Measurements from ENCODE around the gene BLTP3A. TPM values are rescaled to one million over a fixed set of nuclear protein-coding genes. Genes with fewer than 3 reads are reported as not detected.
A peak's percentile ranks its signal among the peaks of the same experiment; 100 is the strongest.
"Not testable (repeated sequence)": the region's sequence is repeated elsewhere in the genome, so short reads cannot be mapped to it uniquely, and the experiment has no call there.

The BLTP3A gene
- total RNA-seq, 2 experiments from 2014 or later: 17.0 to 21.0 TPM

GRCh38 chr6:34810017-34810882, 18.4 kb downstream of the BLTP3A start:
- no peak for ATAC-seq
- Mint-ChIP-seq H3K4me3 (no peak overlapping the region), H3K4me1 (peaks cover 14% of the 10 kb centered on the region), H3K27ac (no peak overlapping the region), H3K9me3 (ENCODE audit: low read depth) (no peaks in the 10 kb centered on the region), H3K36me3 (ENCODE audit: low read depth) (no peaks in the 10 kb centered on the region), H3K27me3 (no peaks in the 10 kb centered on the region)
- no peak for DNase-seq
- ChIA-PET POLR2A (interaction anchor here (1.1 kb wide), 1 partner anchor 79 kb away, joined by 4 read pairs; the partner anchor contains the start of gene ANKS1A), CTCF (no interaction called here)
- intact Hi-C loops (cut with DNase I, micrococcal nuclease): loop anchor here in 1 of 2 experiments (2.0 kb wide), 1 partner anchor 17 kb away; the partner anchor contains the start of gene BLTP3A

GRCh38 chr6:34810936-34811632, 19.2 kb downstream of the BLTP3A start:
- Mint-ChIP-seq H3K27me3 (no peaks in the 10 kb centered on the region), H3K4me1 (peaks cover 15% of the 10 kb centered on the region), H3K9me3 (ENCODE audit: low read depth) (no peaks in the 10 kb centered on the region), H3K36me3 (ENCODE audit: low read depth) (no peaks in the 10 kb centered on the region), H3K27ac (no peak overlapping the region), H3K4me3 (no peak overlapping the region)
- CTCF ChIA-PET: no interaction called here
- intact Hi-C loops (cut with DNase I, micrococcal nuclease): loop anchor here in 1 of 2 experiments (2.0 kb wide), 1 partner anchor 18 kb away; the partner anchor contains the start of gene BLTP3A
- DNase-seq (peak; percentile 60), ATAC-seq (peak; percentile 99)
- POLR2A ChIA-PET: interaction anchor here (1.1 kb wide), 1 partner anchor 78 kb away, joined by 4 read pairs; the partner anchor contains the start of gene ANKS1A

- ChIA-PET CTCF (interaction anchor here (1.8 kb wide), 1 partner anchor 13 kb away, joined by 3 read pairs; no protein-coding TSS in a partner anchor), POLR2A (no interaction called here)
- DNase-seq (no peak), ATAC-seq (no peak)
- intact Hi-C loops (cut with DNase I, micrococcal nuclease): no loop called here
- Mint-ChIP-seq H3K4me1 (peaks cover 15% of the 10 kb centered on the region), H3K4me3 (no peak overlapping the region), H3K36me3 (ENCODE audit: low read depth) (no peaks in the 10 kb centered on the region), H3K27ac (no peak overlapping the region), H3K9me3 (ENCODE audit: low read depth) (no peaks in the 10 kb centered on the region), H3K27me3 (no peaks in the 10 kb centered on the region)
Measured at GRCh38 chr6:34813028-34813713, 21.3 kb downstream of the BLTP3A start.

GRCh38 chr6:34816635-34817301, 24.9 kb downstream of the BLTP3A start:
- H3K9me3 Mint-ChIP-seq (ENCODE audit: low read depth): no peaks in the 10 kb centered on the region
- intact Hi-C loops (cut with DNase I, micrococcal nuclease): no loop called here
- no peaks in the 10 kb centered on the region for H3K27me3 Mint-ChIP-seq
- H3K4me3 Mint-ChIP-seq: no peak overlapping the region
- ATAC-seq (no peak), DNase-seq (no peak)
- H3K36me3 Mint-ChIP-seq (ENCODE audit: low read depth): no peaks in the 10 kb centered on the region
- H3K4me1 Mint-ChIP-seq: peaks cover 2% of the 10 kb centered on the region
- POLR2A ChIA-PET: no interaction called here
- H3K27ac Mint-ChIP-seq: no peak overlapping the region
- CTCF ChIA-PET: interaction anchor here (0.9 kb wide), 2 partner anchors 11 to 17 kb away, joined by 3 read pairs; no protein-coding TSS in a partner anchor

GRCh38 chr6:34817446-34817845, 25.6 kb downstream of the BLTP3A start:
- Mint-ChIP-seq H3K36me3 (ENCODE audit: low read depth) (no peaks in the 10 kb centered on the region), H3K27ac (no peak overlapping the region), H3K4me3 (no peak overlapping the region), H3K9me3 (ENCODE audit: low read depth) (no peaks in the 10 kb centered on the region), H3K27me3 (no peaks in the 10 kb centered on the region), H3K4me1 (peaks cover 2% of the 10 kb centered on the region)
- POLR2A ChIA-PET: no interaction called here
- CTCF ChIA-PET: interaction anchor here (0.9 to 1.6 kb wide), 3 partner anchors 11 to 322 kb away, joined by 3 to 4 read pairs (median 3); no protein-coding TSS in a partner anchor
- ATAC-seq: no peak
- intact Hi-C loops (cut with DNase I, micrococcal nuclease): no loop called here
- DNase-seq: no peak

GRCh38 chr6:34818872-34819570, 27.1 kb downstream of the BLTP3A start:
- ATAC-seq, DNase-seq, H3K4me1 Mint-ChIP-seq: not testable (repeated sequence)

GRCh38 chr6:34819571-34820480, 27.9 kb downstream of the BLTP3A start:
- H3K9me3 Mint-ChIP-seq (ENCODE audit: low read depth): no peaks in the 10 kb centered on the region
- ChIA-PET POLR2A (interaction anchor here (0.7 kb wide), 1 partner anchor 112 kb away, joined by 7 read pairs; no protein-coding TSS in a partner anchor), CTCF (interaction anchor here (0.7 kb wide), 1 partner anchor 326 kb away, joined by 3 read pairs; no protein-coding TSS in a partner anchor)
- DNase-seq: no peak
- peaks cover 10% of the 10 kb centered on the region for H3K36me3 Mint-ChIP-seq (ENCODE audit: low read depth)
- ATAC-seq: no peak
- intact Hi-C loops (cut with DNase I, micrococcal nuclease): no loop called here
- H3K4me1 Mint-ChIP-seq: peaks cover 2% of the 10 kb centered on the region
- no peak overlapping the region for H3K4me3 Mint-ChIP-seq
- H3K27ac Mint-ChIP-seq: no peak overlapping the region
- no peaks in the 10 kb centered on the region for H3K27me3 Mint-ChIP-seq

More at GRCh38 chr6:34818872-34819570, 27.1 kb downstream of the BLTP3A start:
- H3K4me3 Mint-ChIP-seq; H3K9me3 Mint-ChIP-seq (ENCODE audit: low read depth); H3K27me3 Mint-ChIP-seq; H3K27ac Mint-ChIP-seq; intact Hi-C loops (cut with DNase I, micrococcal nuclease); H3K36me3 Mint-ChIP-seq (ENCODE audit: low read depth): not testable (repeated sequence)
- POLR2A ChIA-PET: interaction anchor here (0.6 kb wide), 1 partner anchor 305 kb away, joined by 3 read pairs; no protein-coding TSS in a partner anchor
- CTCF ChIA-PET: interaction anchor here (1.6 kb wide), 1 partner anchor 321 kb away, joined by 4 read pairs; no protein-coding TSS in a partner anchor

GRCh38 chr6:34829137-34829536, 37.3 kb downstream of the BLTP3A start:
- Mint-ChIP-seq H3K27me3 (no peaks in the 10 kb centered on the region), H3K4me3 (no peak overlapping the region), H3K27ac (no peak overlapping the region), H3K4me1 (no peaks in the 10 kb centered on the region), H3K9me3 (ENCODE audit: low read depth) (no peaks in the 10 kb centered on the region), H3K36me3 (ENCODE audit: low read depth) (peaks cover 17% of the 10 kb centered on the region)
- ATAC-seq: no peak
- POLR2A ChIA-PET: no interaction called here
- CTCF ChIA-PET: no interaction called here
- no peak for DNase-seq
- intact Hi-C loops (cut with DNase I, micrococcal nuclease): no loop called here

GRCh38 chr6:34832942-34833341, 41.1 kb downstream of the BLTP3A start:
- ChIA-PET POLR2A (no interaction called here), CTCF (interaction anchor here (0.6 kb wide), 1 partner anchor 15 kb away, joined by 3 read pairs; no protein-coding TSS in a partner anchor)
- peaks cover 3% of the 10 kb centered on the region for H3K4me1 Mint-ChIP-seq

More at GRCh38 chr6:34832942-34833341, 41.1 kb downstream of the BLTP3A start:
- intact Hi-C loops (cut with DNase I, micrococcal nuclease): no loop called here
- ATAC-seq (no peak), DNase-seq (no peak)
- Mint-ChIP-seq H3K27ac (no peak overlapping the region), H3K4me3 (no peak overlapping the region), H3K27me3 (no peaks in the 10 kb centered on the region), H3K9me3 (ENCODE audit: low read depth) (no peaks in the 10 kb centered on the region), H3K36me3 (ENCODE audit: low read depth) (peaks cover 18% of the 10 kb centered on the region)
